GM18873 (cell line): ENCODE results near the gene ALG12.

Experiments used
- ATAC-seq: cut with Tn5 transposase; IDR thresholded peaks from one replicate; pipeline ENCODE4 v1.9.1; 2021; ENCODE audit warnings: mild to moderate bottlenecking, moderate library complexity, moderate number of reproducible peaks; ENCODE audit not compliant: unreplicated experiment, low FRiP score

The ALG12 gene

GRCh38 chr22:49933236-49934159 is 15.3 kb upstream of the ALG12 start:
- ATAC-seq, result no peak

- ATAC-seq, result no peak
These were observed 12.6 kb upstream of the ALG12 start for GRCh38 chr22:49930596-49931412.

- ATAC-seq, result no peak
These were observed 11.8 kb upstream of the ALG12 start for GRCh38 chr22:49929994-49930575.

GRCh38 chr22:49929211-49929979 is 11.2 kb upstream of the ALG12 start:
- no peak for ATAC-seq

GRCh38 chr22:49928555-49929210 is 10.4 kb upstream of the ALG12 start:
- no peak for ATAC-seq

- no peak for ATAC-seq
These were observed 9.9 kb upstream of the ALG12 start for GRCh38 chr22:49928185-49928495.

GRCh38 chr22:49927483-49928184 is 9.4 kb upstream of the ALG12 start:
- no peak for ATAC-seq

- ATAC-seq, result no peak
These were observed 8.7 kb upstream of the ALG12 start for GRCh38 chr22:49926916-49927315.

- no peak for ATAC-seq
These were observed 7.4 kb upstream of the ALG12 start for GRCh38 chr22:49925525-49926128.

- no peak for ATAC-seq
These were observed 6.0 kb upstream of the ALG12 start for GRCh38 chr22:49924113-49924833.

- no peak for ATAC-seq
These were observed 5.2 kb upstream of the ALG12 start for GRCh38 chr22:49923445-49923844.

- no peak for ATAC-seq
These were observed 4.7 kb upstream of the ALG12 start for GRCh38 chr22:49922926-49923325.

GRCh38 chr22:49922484-49922883 is 4.2 kb upstream of the ALG12 start:
- no peak for ATAC-seq

- no peak for ATAC-seq
These were observed 3.5 kb upstream of the ALG12 start for GRCh38 chr22:49921508-49922278.

GRCh38 chr22:49920859-49921258 is 2.6 kb upstream of the ALG12 start:
- ATAC-seq, result no peak

- no peak for ATAC-seq
These were observed 958 bp upstream of the ALG12 start for GRCh38 chr22:49918911-49919881.
